OCI-LY3 (cell line): ENCODE results near the gene TARDBP.

Experiments used
- H2AFZ ChIP-seq: fragments of 200-600, 300-600 bp; shearing (Covaris generic); 2 replicates; pipeline ENCODE4 v1.6.0; 2014; ENCODE audit warnings: antibody characterized with exemption, low read depth, low read length
- H3K27ac ChIP-seq: fragments of 200-600, 300-600 bp; sonication (generic); 2 replicates; pipeline ENCODE4 v1.5.1; 2014; ENCODE audit warnings: mild to moderate bottlenecking, low read length, moderate library complexity, mixed read lengths
- H3K27me3 ChIP-seq: fragments of 200-600, 300-600 bp; sonication (generic); 2 replicates; pipeline ENCODE4 v1.6.1; 2014; ENCODE audit warnings: low read depth, low read length, mixed read lengths
- H3K36me3 ChIP-seq: fragments of 200-600, 300-600 bp; sonication (generic); replicated peaks from 2 replicates; pipeline ENCODE3; 2014; ENCODE audit warnings: low read depth, low read length, mixed read lengths
- H3K4me1 ChIP-seq: fragments of 300-600, 200-600 bp; sonication (generic); 2 replicates; pipeline ENCODE4 v1.6.1; 2014; ENCODE audit warnings: low read length, mixed read lengths
- H3K4me2 ChIP-seq: fragments of 200-600, 300-600 bp; sonication (generic); 2 replicates; pipeline ENCODE4 v1.6.1; 2014; ENCODE audit warnings: low read length, mixed read lengths
- H3K4me3 ChIP-seq: fragments of 300-600, 200-600 bp; sonication (generic); 2 replicates; pipeline ENCODE4 v1.5.1; 2014; ENCODE audit warnings: antibody characterized with exemption, mild to moderate bottlenecking, low read length, moderate library complexity
- H3K79me2 ChIP-seq: fragments of 300-600, 200-600 bp; shearing (Covaris generic); 2 replicates; pipeline ENCODE4 v1.6.1; 2014; ENCODE audit warnings: mild to moderate bottlenecking, low read length, mixed read lengths
- H3K9ac ChIP-seq: fragments of 300-600, 200-600 bp; shearing (Covaris generic); 2 replicates; pipeline ENCODE4 v1.6.0; 2014; ENCODE audit warnings: mild to moderate bottlenecking, low read length, moderate library complexity
- H3K9me3 ChIP-seq: fragments of 200-600, 300-600 bp; shearing (Covaris generic); 2 replicates; pipeline ENCODE4 v1.6.1; 2014; ENCODE audit warnings: low read length, mixed read lengths; ENCODE audit not compliant: insufficient read depth
- H4K20me1 ChIP-seq: fragments of 200-600, 300-600 bp; sonication (generic); 2 replicates; pipeline ENCODE4 v1.6.1; 2016; ENCODE audit warnings: low read length, mixed read lengths; ENCODE audit not compliant: insufficient read depth
- EZH2phosphoT487 ChIP-seq: fragments of 200-600 bp; shearing (Covaris generic); IDR thresholded peaks from 2 replicates; pipeline ENCODE4 v1.6.1; 2018; ENCODE audit warnings: antibody characterized with exemption, mixed run types, low read depth
- TF ChIP-seq, protein P1 (sequence below): fragments of 200-600, 300-600 bp; sonication (generic); IDR thresholded peaks from 2 replicates; pipeline ENCODE4 v1.5.1; 2014; ENCODE audit warnings: antibody characterized with exemption, low read length, low read depth

TARDBP gene

DNA sequence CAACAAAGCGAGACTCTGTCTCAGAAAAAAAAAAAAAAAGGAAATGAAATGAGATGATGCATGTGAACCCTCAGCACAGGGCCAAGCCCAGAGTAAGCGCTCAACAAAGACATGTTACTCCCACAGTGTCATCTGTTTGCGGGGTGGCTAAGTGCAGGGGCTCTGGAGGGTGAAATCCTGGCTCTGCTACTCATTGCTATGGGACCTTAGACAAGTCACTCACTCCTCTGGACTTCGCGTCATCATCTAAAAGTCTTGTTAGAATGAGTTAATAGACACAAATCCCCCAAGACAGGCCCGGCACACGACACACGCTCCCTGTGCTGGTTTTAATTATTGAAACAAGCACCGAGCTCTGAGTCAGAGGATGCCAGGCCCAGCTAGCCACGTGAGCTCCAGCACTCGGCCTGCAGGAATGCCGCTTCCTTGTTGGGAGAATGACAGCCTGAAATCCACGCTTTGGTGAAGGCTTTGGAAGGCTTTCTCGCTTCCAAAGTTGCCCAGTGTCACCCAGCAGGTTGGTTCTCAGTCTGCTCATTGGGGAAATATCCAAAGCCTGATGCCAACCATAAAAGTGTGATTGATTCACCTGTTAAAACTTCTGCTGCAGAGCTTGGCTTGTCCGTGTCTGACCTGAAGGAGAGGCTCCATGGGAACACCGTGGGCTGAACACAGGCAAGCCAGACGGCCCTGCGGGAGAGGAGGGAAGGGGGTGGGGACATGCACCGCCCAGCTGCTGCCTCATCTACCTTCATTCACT is 36.7 kb upstream of the TARDBP start:
- H2AFZ ChIP-seq: no peak overlapping the region
- TF ChIP-seq, protein P1, sequence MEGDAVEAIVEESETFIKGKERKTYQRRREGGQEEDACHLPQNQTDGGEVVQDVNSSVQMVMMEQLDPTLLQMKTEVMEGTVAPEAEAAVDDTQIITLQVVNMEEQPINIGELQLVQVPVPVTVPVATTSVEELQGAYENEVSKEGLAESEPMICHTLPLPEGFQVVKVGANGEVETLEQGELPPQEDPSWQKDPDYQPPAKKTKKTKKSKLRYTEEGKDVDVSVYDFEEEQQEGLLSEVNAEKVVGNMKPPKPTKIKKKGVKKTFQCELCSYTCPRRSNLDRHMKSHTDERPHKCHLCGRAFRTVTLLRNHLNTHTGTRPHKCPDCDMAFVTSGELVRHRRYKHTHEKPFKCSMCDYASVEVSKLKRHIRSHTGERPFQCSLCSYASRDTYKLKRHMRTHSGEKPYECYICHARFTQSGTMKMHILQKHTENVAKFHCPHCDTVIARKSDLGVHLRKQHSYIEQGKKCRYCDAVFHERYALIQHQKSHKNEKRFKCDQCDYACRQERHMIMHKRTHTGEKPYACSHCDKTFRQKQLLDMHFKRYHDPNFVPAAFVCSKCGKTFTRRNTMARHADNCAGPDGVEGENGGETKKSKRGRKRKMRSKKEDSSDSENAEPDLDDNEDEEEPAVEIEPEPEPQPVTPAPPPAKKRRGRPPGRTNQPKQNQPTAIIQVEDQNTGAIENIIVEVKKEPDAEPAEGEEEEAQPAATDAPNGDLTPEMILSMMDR: no peak
- TF ChIP-seq EZH2phosphoT487: no peak
- H3K79me2 ChIP-seq: no peaks in the 10 kb centered on the region
- H3K27ac ChIP-seq: no peak overlapping the region
- no peak overlapping the region for H3K4me3 ChIP-seq
- no peaks in the 10 kb centered on the region; the same call in none of the 2 replicates for H3K27me3 ChIP-seq
- no peaks in the 10 kb centered on the region for H3K36me3 ChIP-seq
- no peaks in the 10 kb centered on the region for H4K20me1 ChIP-seq
- no peaks in the 10 kb centered on the region for H3K9me3 ChIP-seq
- H3K9ac ChIP-seq: no peak overlapping the region
- H3K4me1 ChIP-seq: no peaks in the 10 kb centered on the region
- H3K4me2 ChIP-seq: no peak overlapping the region

DNA sequence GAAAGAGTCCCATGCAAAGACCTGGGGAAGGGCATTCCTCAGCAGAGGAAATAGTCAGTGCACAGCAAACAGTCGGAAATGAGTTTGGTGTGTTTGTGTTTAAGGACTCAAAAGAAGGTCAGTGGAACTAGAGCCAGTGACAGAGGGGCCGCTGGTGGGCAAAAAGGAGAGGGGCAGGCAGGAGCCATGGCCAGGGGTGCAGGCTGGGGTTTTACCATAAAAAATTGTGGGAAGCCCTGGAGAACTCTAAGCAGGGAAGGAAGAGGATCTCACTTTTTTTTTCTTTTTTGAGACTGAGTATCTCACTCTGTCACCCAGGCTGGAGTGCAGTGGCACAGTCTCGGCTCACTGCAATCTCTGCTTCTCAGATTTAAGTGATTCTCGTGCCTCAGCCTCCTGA is 33.7 kb upstream of the TARDBP start:
- no peaks in the 10 kb centered on the region for H3K79me2 ChIP-seq
- no peaks in the 10 kb centered on the region for H3K4me1 ChIP-seq
- no peak for TF ChIP-seq EZH2phosphoT487
- TF ChIP-seq, protein P1: no peak
- H3K27ac ChIP-seq: no peak overlapping the region
- H3K9me3 ChIP-seq: no peaks in the 10 kb centered on the region
- no peaks in the 10 kb centered on the region for H4K20me1 ChIP-seq
- no peak overlapping the region for H2AFZ ChIP-seq
- H3K36me3 ChIP-seq: no peaks in the 10 kb centered on the region
- H3K9ac ChIP-seq: no peak overlapping the region
- H3K4me3 ChIP-seq: no peak overlapping the region
- peaks cover 5% of the 10 kb centered on the region for H3K27me3 ChIP-seq
- no peak overlapping the region for H3K4me2 ChIP-seq

DNA sequence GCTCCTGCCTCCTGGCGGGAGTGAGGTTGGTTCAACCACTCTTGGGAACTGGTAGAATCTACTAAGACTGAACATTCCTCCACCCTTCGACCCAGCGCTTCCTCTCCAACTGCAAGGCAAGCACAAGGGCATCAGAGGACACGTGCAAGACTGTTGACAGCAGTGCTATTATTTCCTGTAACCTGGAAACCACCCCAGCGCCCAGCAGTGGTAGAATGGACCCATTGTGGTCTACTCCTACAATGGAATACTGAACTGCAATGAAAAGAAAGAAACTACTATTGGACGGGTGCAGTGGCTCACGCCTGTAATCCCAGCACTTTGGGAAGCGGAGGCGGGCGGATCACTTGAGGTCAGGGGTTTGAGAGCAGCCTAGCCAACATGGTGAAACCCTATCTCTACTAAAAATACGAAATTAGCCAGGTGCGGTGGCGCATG is 33.0 kb upstream of the TARDBP start:
- Histone ChIP-seq H3K4me2 (no peak overlapping the region), H3K4me3 (no peak overlapping the region), H3K4me1 (no peaks in the 10 kb centered on the region), H3K27me3 (peaks cover 5% of the 10 kb centered on the region), H4K20me1 (no peaks in the 10 kb centered on the region), H3K27ac (no peak overlapping the region), H3K79me2 (no peaks in the 10 kb centered on the region), H3K36me3 (no peaks in the 10 kb centered on the region), H2AFZ (no peak overlapping the region), H3K9ac (no peak overlapping the region), H3K9me3 (no peaks in the 10 kb centered on the region)
- TF ChIP-seq EZH2phosphoT487: no peak
- TF ChIP-seq, protein P1: no peak

GRCh38 chr1:10980094-10980577 is 32.3 kb upstream of the TARDBP start:
- peaks cover 5% of the 10 kb centered on the region for H3K27me3 ChIP-seq
- H4K20me1 ChIP-seq: no peaks in the 10 kb centered on the region
- no peaks in the 10 kb centered on the region for H3K79me2 ChIP-seq
- 0 out of 2 replicates have a peak, but pooled peaks cover 2% of the 10 kb centered on the region for H3K4me1 ChIP-seq
- no peak overlapping the region for H3K9ac ChIP-seq
- H2AFZ ChIP-seq: no peak overlapping the region
- no peak overlapping the region for H3K4me2 ChIP-seq
- H3K9me3 ChIP-seq: no peaks in the 10 kb centered on the region
- H3K36me3 ChIP-seq: no peaks in the 10 kb centered on the region
- no peak overlapping the region for H3K4me3 ChIP-seq
- H3K27ac ChIP-seq: no peak overlapping the region
- TF ChIP-seq, protein P1: no peak; the same call in 1 of the 2 replicates
- TF ChIP-seq EZH2phosphoT487: no peak
